SH-SY5Y (cell line): ENCODE data around the gene PYGM.

Experiments
- GATA2 ChIP-seq: IDR thresholded peaks from 2 replicates; pipeline ENCODE4 v1.6.1; 2011; ENCODE audit warnings: mild to moderate bottlenecking, low read depth, low read length
- GATA3 ChIP-seq: IDR thresholded peaks from 2 replicates; pipeline ENCODE4 v1.6.1; 2011; ENCODE audit warnings: low read depth, mild to moderate bottlenecking, low read length, moderate library complexity

GRCh38 chr11:64731601-64732000, 28.2 kb downstream of the PYGM start:
- TF ChIP-seq GATA3 (no peak), GATA2 (no peak)
